Naive B cell (primary cell): ENCODE measurements around the gene F8. TPM values are rescaled to one million over a fixed set of nuclear protein-coding genes. Genes with fewer than 3 reads are reported as not detected.
A peak's percentile ranks its signal among the peaks of the same experiment; 100 is the strongest.
"Not testable (repeated sequence)": the region's sequence is repeated elsewhere in the genome, so short reads cannot be mapped to it uniquely, and the experiment has no call there.

Experiments
- ATAC-seq, 2 donors: fragments of 150-1000 bp; cut with Tn5 transposase; 2 replicates each; pipeline ENCODE4 v1.10.0; 2021; ENCODE audit warnings: low read depth in 2 of 2, mild to moderate bottlenecking in 2 of 2, moderate library complexity in 2 of 2
- DNase-seq: peaks from one replicate; pipeline ENCODE4 v3.0.0; 2022
- H3K27ac Mint-ChIP-seq, 6 donors: one replicate each; pipeline ENCODE4 v1.8.0; 2020 to 2022; ENCODE audit warnings: mild to moderate bottlenecking in 6 of 6, mixed read lengths in 6 of 6, moderate library complexity in 5 of 6, inconsistent platforms in 2 of 6
- H3K27me3 Mint-ChIP-seq, 3 donors: one replicate each; pipeline ENCODE4 v1.8.0; 2021 to 2022; ENCODE audit warnings: mixed read lengths in 3 of 3, mild to moderate bottlenecking in 1 of 3
- H3K36me3 Mint-ChIP-seq, 2 donors: one replicate each; pipeline ENCODE4 v1.8.0; 2020 to 2022; ENCODE audit warnings: mixed read lengths in 2 of 2, inconsistent platforms in 1 of 2, mild to moderate bottlenecking in 1 of 2
- H3K4me1 Mint-ChIP-seq, 3 donors: one replicate each; pipeline ENCODE4 v1.8.0; 2020 to 2022; ENCODE audit warnings: mixed read lengths in 3 of 3, inconsistent platforms in 1 of 3, mild to moderate bottlenecking in 1 of 3, moderate library complexity in 1 of 3
- H3K4me3 Mint-ChIP-seq, 8 donors: one replicate each; pipeline ENCODE4 v1.8.0; 2020 to 2022; ENCODE audit warnings: mild to moderate bottlenecking in 8 of 8, mixed read lengths in 8 of 8, moderate library complexity in 8 of 8, inconsistent platforms in 2 of 8
- H3K9me3 Mint-ChIP-seq, 7 donors: one replicate each; pipeline ENCODE4 v1.8.0; 2020 to 2022; ENCODE audit warnings: mixed read lengths in 7 of 7, mild to moderate bottlenecking in 5 of 7, inconsistent platforms in 2 of 7, moderate library complexity in 1 of 7
- polyA plus RNA-seq, 6 donors: library from polyadenylated mRNA; unstranded; fragments of 300-500 nt; fragmentation: Illumina TruSeq; gene quantifications; one replicate each; pipeline ENCODE4 v1.2.3, GENCODE V29; 2021; ENCODE audit warnings: low read depth in 6 of 6

Gene F8
- polyA plus RNA-seq, 6 donors from 2014 or later: 0.24 to 2.3 (median 1.4) TPM; not detected in 1

DNA sequence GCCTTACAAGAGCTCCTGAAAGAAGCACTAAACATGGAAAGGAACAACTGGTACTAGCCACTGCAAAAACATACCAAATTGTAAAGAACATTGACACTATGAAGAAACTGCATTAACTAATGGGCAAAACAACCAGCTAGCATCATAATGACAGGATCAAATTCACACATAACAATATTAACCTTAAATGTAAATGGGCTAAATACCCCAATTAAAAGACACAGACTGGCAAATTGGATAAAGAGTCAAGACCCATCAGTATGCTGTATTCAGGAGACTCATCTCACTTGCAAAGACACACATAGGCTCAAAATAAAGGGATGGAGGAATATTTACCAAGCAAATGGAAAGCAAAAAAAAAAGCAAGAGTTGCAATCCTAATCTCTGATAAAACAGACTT is 154.0 kb downstream of the F8 start:
- H3K27me3 Mint-ChIP-seq, H3K4me1 Mint-ChIP-seq, H3K4me3 Mint-ChIP-seq, ATAC-seq, DNase-seq: not testable (repeated sequence)
- Mint-ChIP-seq H3K9me3 (peaks cover 7 to 48% (median 32%) of the 10 kb centered on the region in 7 donors), H3K27ac (peak overlapping the region in 1 of 6 donors; percentile 52), H3K36me3 (peaks cover 4 to 15% of the 10 kb centered on the region in 2 donors)

DNA sequence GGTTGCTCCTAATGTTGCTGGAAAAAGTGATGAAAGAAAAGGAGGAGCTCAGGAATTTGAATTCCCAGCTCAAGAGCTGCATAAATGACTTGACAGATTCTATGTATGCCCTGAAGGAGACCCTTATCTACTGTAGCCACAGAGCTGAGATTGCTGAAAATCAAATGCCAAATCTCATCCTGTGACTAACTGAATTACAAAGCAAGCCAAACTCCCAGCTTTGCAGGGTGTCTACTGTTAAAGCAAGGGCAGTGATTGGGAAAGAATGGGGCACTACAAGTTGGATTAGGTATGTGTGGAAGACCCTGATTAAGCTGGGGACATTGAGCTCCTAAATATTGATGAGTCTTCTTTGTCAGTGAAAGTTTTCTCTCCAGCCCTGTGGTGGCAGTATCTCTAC is 167.3 kb downstream of the F8 start:
- H3K4me3 Mint-ChIP-seq: no peak overlapping the region
- DNase-seq: no peak
- no peaks in the 10 kb centered on the region for H3K27me3 Mint-ChIP-seq
- peaks cover 0 to 5% (median 0%) of the 10 kb centered on the region in 7 donors for H3K9me3 Mint-ChIP-seq
- no peaks in the 10 kb centered on the region for H3K4me1 Mint-ChIP-seq
- H3K27ac Mint-ChIP-seq: no peak overlapping the region
- H3K36me3 Mint-ChIP-seq: peaks cover 0 to 4% of the 10 kb centered on the region in 2 donors
- ATAC-seq: no peak

GRCh38 chrX:154850957-154851611 is 171.4 kb downstream of the F8 start:
- ATAC-seq (no peak), DNase-seq (no peak)
- Mint-ChIP-seq H3K4me1 (no peaks in the 10 kb centered on the region), H3K9me3 (peaks cover 0 to 12% (median 3%) of the 10 kb centered on the region in 7 donors), H3K27ac (peak overlapping the region in 1 of 6 donors; percentile 85), H3K4me3 (no peak overlapping the region), H3K27me3 (no peaks in the 10 kb centered on the region), H3K36me3 (peaks cover 0 to 15% of the 10 kb centered on the region in 2 donors)

DNA sequence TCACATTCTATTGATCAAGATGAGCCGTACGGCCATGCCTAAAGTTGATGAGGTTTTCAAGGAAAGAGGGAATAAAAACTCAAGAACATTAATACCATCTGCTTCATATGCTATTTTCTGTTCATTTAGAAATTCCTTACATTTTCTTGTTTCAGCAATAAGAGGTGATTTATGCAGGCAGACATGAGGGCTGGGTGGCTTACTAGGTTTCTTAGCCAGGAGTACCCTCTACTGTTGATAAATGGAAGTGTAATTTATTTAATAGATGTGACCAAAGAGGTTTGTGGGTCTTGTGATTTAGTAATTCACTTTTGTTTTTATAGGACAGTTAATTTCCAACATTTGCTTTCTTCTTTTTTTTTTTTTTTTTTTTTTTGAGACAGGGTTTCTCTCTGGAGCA is 181.7 kb downstream of the F8 start:
- no peaks in the 10 kb centered on the region for H3K4me1 Mint-ChIP-seq
- H3K4me3 Mint-ChIP-seq: no peak overlapping the region
- no peaks in the 10 kb centered on the region for H3K27me3 Mint-ChIP-seq
- peaks cover 0 to 2% (median 0%) of the 10 kb centered on the region in 7 donors for H3K9me3 Mint-ChIP-seq
- no peak overlapping the region for H3K27ac Mint-ChIP-seq
- DNase-seq: peak; percentile 30
- no peaks in the 10 kb centered on the region for H3K36me3 Mint-ChIP-seq
- peak in 1 of 2 donors; percentile 62 for ATAC-seq

DNA sequence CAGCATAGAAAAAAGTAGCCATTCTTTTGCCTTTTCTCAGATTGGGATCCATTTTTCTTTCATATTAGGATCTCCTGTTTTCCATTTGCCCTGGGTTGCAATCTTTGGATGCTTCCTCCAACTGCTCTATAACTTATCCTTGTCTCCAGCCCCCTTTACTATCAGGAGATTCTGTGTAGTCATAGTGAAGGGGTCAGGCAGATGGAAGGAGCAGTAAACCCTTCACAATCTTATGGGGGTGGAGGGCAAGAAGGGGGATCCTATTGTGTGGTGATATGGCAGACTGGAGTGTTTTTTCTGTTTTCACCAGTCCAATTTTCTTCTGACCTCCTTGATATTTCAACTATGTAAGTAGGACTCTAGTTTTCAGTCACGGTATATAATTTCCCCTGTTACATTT is 186.4 kb downstream of the F8 start:
- peaks cover 0 to 2% (median 0%) of the 10 kb centered on the region in 7 donors for H3K9me3 Mint-ChIP-seq
- no peaks in the 10 kb centered on the region for H3K36me3 Mint-ChIP-seq
- no peaks in the 10 kb centered on the region for H3K4me1 Mint-ChIP-seq
- H3K27ac Mint-ChIP-seq: peak overlapping the region in 2 of 6 donors; percentile 14 to 32
- H3K4me3 Mint-ChIP-seq: no peak overlapping the region
- no peaks in the 10 kb centered on the region for H3K27me3 Mint-ChIP-seq
- DNase-seq: no peak
- no peak for ATAC-seq

DNA sequence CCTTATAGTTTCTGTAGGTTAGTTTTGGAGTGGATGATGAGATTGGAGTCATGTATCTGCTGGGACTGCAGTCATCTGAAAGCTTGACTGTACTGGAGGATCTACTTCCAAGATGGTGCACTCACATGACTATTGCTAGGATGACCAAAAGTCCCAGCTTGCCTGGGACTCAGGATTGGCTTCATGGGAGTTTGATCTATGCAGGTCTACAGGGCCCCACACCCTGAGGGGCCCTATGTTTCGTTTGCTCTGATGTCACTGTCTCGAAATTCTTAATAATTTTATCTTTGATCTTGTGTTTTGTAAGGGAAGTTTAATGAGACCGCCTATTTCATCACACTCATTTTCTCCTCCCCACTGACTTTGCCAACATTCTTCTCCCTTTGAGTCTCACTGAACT is 188.0 kb downstream of the F8 start, which contains the start of gene SMIM9:
Gene SMIM9, minus strand, starts transcription at position 101 of the 400 bp plus-strand sequence. CDS start 3,806 bp downstream, outside the sequence.
- H3K27me3 Mint-ChIP-seq: no peaks in the 10 kb centered on the region
- H3K9me3 Mint-ChIP-seq: peaks cover 0 to 3% (median 0%) of the 10 kb centered on the region in 7 donors
- no peak for DNase-seq
- H3K27ac Mint-ChIP-seq: no peak within 1 kb of the TSS
- no peak for ATAC-seq
- no peaks in the 10 kb centered on the region for H3K36me3 Mint-ChIP-seq
- peaks cover 5% of the 10 kb centered on the region in 3 donors for H3K4me1 Mint-ChIP-seq
- no peak within 1 kb of the TSS for H3K4me3 Mint-ChIP-seq

DNA sequence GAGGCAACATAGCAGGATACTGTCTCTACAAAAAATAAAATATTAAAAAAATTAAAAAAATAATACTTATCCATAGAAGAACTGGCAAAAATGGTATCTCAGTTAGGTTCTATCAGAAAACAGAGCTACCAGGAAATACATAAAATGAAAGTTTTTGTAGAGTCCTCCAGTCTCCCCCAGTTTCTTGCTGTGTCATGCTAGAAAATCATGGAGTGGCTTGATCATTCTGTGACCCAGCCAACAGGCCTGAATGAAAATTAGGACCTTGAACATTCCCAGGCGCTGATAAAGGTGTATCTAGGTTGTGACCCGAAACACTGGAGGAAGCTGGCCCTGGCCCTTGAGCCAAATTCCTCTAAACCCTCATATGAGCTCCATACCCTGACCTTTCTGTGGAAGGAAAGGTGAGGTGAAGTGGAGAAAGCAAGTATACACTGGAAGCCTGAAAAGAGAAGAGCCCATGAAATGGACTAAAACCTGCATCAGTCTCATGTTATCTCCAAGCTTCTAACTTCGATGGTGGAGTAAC is 188.7 kb downstream of the F8 start:
- peaks cover 11 to 12% (median 12%) of the 10 kb centered on the region in 3 donors for H3K4me1 Mint-ChIP-seq
- H3K9me3 Mint-ChIP-seq: peaks cover 0 to 3% (median 0%) of the 10 kb centered on the region in 7 donors
- DNase-seq: no peak
- H3K4me3 Mint-ChIP-seq: no peak overlapping the region
- H3K27me3 Mint-ChIP-seq: no peaks in the 10 kb centered on the region
- no peak for ATAC-seq
- H3K27ac Mint-ChIP-seq: no peak overlapping the region
- H3K36me3 Mint-ChIP-seq: no peaks in the 10 kb centered on the region

DNA sequence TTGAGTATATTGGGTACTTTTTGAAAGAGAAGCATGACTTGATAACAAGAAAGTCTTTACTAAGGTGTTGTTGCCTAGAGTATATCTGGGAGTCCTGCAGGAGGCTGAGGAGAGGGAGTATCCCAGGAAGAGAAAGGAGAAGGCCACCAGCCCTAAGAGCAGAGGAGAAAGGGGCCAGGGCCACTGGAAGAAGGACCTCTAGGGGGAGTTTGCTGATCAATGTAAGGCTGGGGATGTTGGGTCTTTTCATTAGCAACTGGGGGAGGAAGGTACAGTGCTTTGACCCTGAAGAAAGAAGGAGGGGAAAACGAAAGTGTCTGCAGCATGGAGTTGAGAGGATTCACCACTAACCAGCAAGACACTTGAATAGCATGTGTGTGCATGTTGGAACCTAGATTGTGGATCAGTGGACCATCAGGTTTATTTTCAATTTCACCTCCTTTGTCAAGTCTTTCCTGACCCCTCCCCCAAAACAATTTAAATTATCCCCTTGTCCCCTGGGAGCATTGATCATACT is 192.5 kb downstream of the F8 start:
- no peak for DNase-seq
- H3K4me1 Mint-ChIP-seq: peaks cover 17 to 27% (median 27%) of the 10 kb centered on the region in 3 donors
- no peak overlapping the region for H3K27ac Mint-ChIP-seq
- H3K4me3 Mint-ChIP-seq: peak overlapping the region in 1 of 8 donors; percentile 42
- ATAC-seq: no peak
- H3K27me3 Mint-ChIP-seq: no peaks in the 10 kb centered on the region
- H3K36me3 Mint-ChIP-seq: no peaks in the 10 kb centered on the region
- peaks cover 0 to 3% (median 0%) of the 10 kb centered on the region in 7 donors for H3K9me3 Mint-ChIP-seq

- DNase-seq (no peak), ATAC-seq (no peak)
- H3K9me3 Mint-ChIP-seq: peaks cover 0 to 3% (median 0%) of the 10 kb centered on the region in 7 donors
- H3K27me3 Mint-ChIP-seq: no peaks in the 10 kb centered on the region
- H3K27ac Mint-ChIP-seq: peak overlapping the region in 4 of 6 donors; percentile 46 to 94 (median 66)
- peaks cover 17 to 27% (median 27%) of the 10 kb centered on the region in 3 donors for H3K4me1 Mint-ChIP-seq
- H3K4me3 Mint-ChIP-seq: peak overlapping the region in 2 of 8 donors; percentile 8 to 44
- H3K36me3 Mint-ChIP-seq: no peaks in the 10 kb centered on the region
Measured at GRCh38 chrX:154829134-154829533, 193.4 kb downstream of the F8 start.

DNA sequence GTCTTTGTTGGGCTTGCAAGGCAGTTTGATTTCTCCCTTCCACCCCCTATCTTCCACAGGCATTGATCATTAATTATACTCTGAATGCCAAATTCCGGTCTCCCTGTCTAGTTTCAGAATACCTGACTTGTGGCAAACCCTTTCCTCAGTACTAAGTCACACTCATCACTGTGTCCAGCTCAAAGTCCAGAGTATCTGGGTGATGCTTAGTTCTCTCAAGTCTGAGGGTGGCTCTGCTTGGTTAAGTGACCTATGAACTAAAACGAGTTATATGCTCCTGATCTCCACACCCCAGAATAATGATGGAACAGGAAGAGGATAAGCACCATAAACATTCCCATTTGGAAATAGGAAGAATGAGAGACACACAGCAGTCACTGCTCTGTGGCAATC is 194.5 kb downstream of the F8 start:
- Mint-ChIP-seq H3K9me3 (peaks cover 0 to 3% (median 0%) of the 10 kb centered on the region in 7 donors), H3K4me3 (peak overlapping the region in 4 of 8 donors; percentile 12 to 62 (median 29)), H3K27me3 (no peaks in the 10 kb centered on the region), H3K27ac (peak overlapping the region in 4 of 6 donors; percentile 47 to 87 (median 73)), H3K36me3 (no peaks in the 10 kb centered on the region), H3K4me1 (peaks cover 17 to 31% (median 27%) of the 10 kb centered on the region in 3 donors)
- DNase-seq (no peak), ATAC-seq (no peak)

- H3K4me1 Mint-ChIP-seq: peaks cover 17 to 32% (median 27%) of the 10 kb centered on the region in 3 donors
- H3K4me3 Mint-ChIP-seq: peak overlapping the region in 6 of 8 donors; percentile 12 to 62 (median 38)
- peak; percentile 98 for ATAC-seq
- no peaks in the 10 kb centered on the region for H3K27me3 Mint-ChIP-seq
- no peaks in the 10 kb centered on the region for H3K36me3 Mint-ChIP-seq
- peak; percentile 26 for DNase-seq
- H3K9me3 Mint-ChIP-seq: peaks cover 0 to 3% (median 0%) of the 10 kb centered on the region in 7 donors
- H3K27ac Mint-ChIP-seq: peak overlapping the region; percentile 38 to 87 (median 55)
Measured at GRCh38 chrX:154827194-154828015, 195.1 kb downstream of the F8 start.

GRCh38 chrX:154825586-154825985 is 196.9 kb downstream of the F8 start:
- ATAC-seq, DNase-seq, H3K27me3 Mint-ChIP-seq, H3K27ac Mint-ChIP-seq, H3K36me3 Mint-ChIP-seq, H3K4me3 Mint-ChIP-seq, H3K9me3 Mint-ChIP-seq: not testable (repeated sequence)
- peaks cover 17 to 36% (median 29%) of the 10 kb centered on the region in 3 donors for H3K4me1 Mint-ChIP-seq

- Mint-ChIP-seq H3K27me3 (no peaks in the 10 kb centered on the region), H3K27ac (no peak overlapping the region), H3K36me3 (no peaks in the 10 kb centered on the region), H3K4me1 (peaks cover 19 to 37% (median 30%) of the 10 kb centered on the region in 3 donors), H3K9me3 (peaks cover 0 to 5% (median under 1%) of the 10 kb centered on the region in 7 donors), H3K4me3 (no peak overlapping the region)
- no peak for DNase-seq
- no peak for ATAC-seq
Measured at GRCh38 chrX:154824638-154825037, 197.9 kb downstream of the F8 start.
